IMR-90 (cell line): ENCODE measurements around the gene NTSR1. TPM values are rescaled to one million over a fixed set of nuclear protein-coding genes. Genes with fewer than 3 reads are reported as not detected.

Experiments
- ATAC-seq: fragments of 200-7000 bp; cut with Tn5 transposase; 2 replicates; pipeline ENCODE4 v1.9.1; 2020; ENCODE audit warnings: low read depth, mild to moderate bottlenecking, moderate library complexity
- BruUV-seq: library from RNA; stranded (reverse); fragments of 400-500 nt; replicated peaks from 2 replicates; lab custom pipeline; 2021; lab: Mats Ljungman, UMichigan
- CTCF ChIA-PET: fragments of 300-600 bp; formaldehyde crosslinking; extraction: SDS; loops from one replicate; lab custom pipeline; 2021; ENCODE audit warnings: antibody characterized with exemption; lab: Yijun Ruan, JAX
- POLR2A ChIA-PET: fragments of 300-600 bp; sonication (Branson Sonifier 250); formaldehyde crosslinking; loops from one replicate; lab custom pipeline; 2022; ENCODE audit warnings: antibody characterized with exemption; ENCODE audit not compliant: unreplicated experiment; lab: Charles Lee
- DNase-seq: peaks from one replicate; pipeline ENCODE4 v3.0.0; 2013
- H2AFZ ChIP-seq: replicated peaks from 2 replicates; pipeline ENCODE3; 2013; ENCODE audit warnings: low read length, mild to moderate bottlenecking; ENCODE audit not compliant: poor library complexity
- H2AK5ac ChIP-seq: 2 replicates; pipeline ENCODE4 v1.6.1; 2013; ENCODE audit warnings: low read depth, low read length, inconsistent platforms
- H2AK9ac ChIP-seq: replicated peaks from 2 replicates; pipeline ENCODE3; 2013; ENCODE audit warnings: mild to moderate bottlenecking, low read depth, low read length, moderate library complexity; ENCODE audit not compliant: poor library complexity
- H2BK120ac ChIP-seq: 2 replicates; pipeline ENCODE4 v1.6.1; 2013; ENCODE audit warnings: low read depth, low read length, inconsistent platforms
- H2BK15ac ChIP-seq: 3 replicates; pipeline ENCODE4 v1.6.1; 2013; ENCODE audit warnings: low read depth, low read length, inconsistent platforms
- H2BK20ac ChIP-seq: 2 replicates; pipeline ENCODE4 v1.6.1; 2013; ENCODE audit warnings: low read depth, mild to moderate bottlenecking, inconsistent platforms, low read length, moderate library complexity
- H2BK5ac ChIP-seq: 2 replicates; pipeline ENCODE4 v1.6.1; 2013; ENCODE audit warnings: mild to moderate bottlenecking, low read depth, low read length, inconsistent platforms; ENCODE audit not compliant: poor library complexity, severe bottlenecking
- H3K14ac ChIP-seq: replicated peaks from 2 replicates; pipeline ENCODE4 v1.6.1; 2013; ENCODE audit warnings: low read depth, low read length, inconsistent platforms
- H3K18ac ChIP-seq: 2 replicates; pipeline ENCODE4 v1.6.1; 2013; ENCODE audit warnings: low read depth, low read length, control low read depth
- H3K23ac ChIP-seq: 2 replicates; pipeline ENCODE4 v1.6.1; 2013; ENCODE audit warnings: low read depth, low read length, inconsistent platforms
- H3K27ac ChIP-seq: 2 replicates; pipeline ENCODE4 v1.5.1; 2013; ENCODE audit warnings: mild to moderate bottlenecking, control low read depth, low read length; ENCODE audit not compliant: insufficient read depth
- H3K27me3 ChIP-seq: 2 replicates; pipeline ENCODE4 v1.6.1; 2013; ENCODE audit warnings: low read length; ENCODE audit not compliant: control insufficient read depth, insufficient read depth
- H3K36me3 ChIP-seq: 2 replicates; pipeline ENCODE4 v1.6.1; 2013; ENCODE audit warnings: low read length, mixed read lengths; ENCODE audit not compliant: control insufficient read depth, insufficient read depth
- H3K4ac ChIP-seq: 2 replicates; pipeline ENCODE4 v1.6.1; 2013; ENCODE audit warnings: low read depth, low read length, inconsistent platforms
- H3K4me1 ChIP-seq: 2 replicates; pipeline ENCODE4 v1.6.1; 2013; ENCODE audit warnings: low read length, mixed read lengths; ENCODE audit not compliant: control insufficient read depth, insufficient read depth
- H3K4me2 ChIP-seq: 2 replicates; pipeline ENCODE4 v1.6.1; 2013; ENCODE audit warnings: low read depth, mild to moderate bottlenecking, control low read depth, low read length, moderate library complexity
- H3K4me3 ChIP-seq: 2 replicates; pipeline ENCODE4 v1.5.1; 2013; ENCODE audit warnings: low read depth, mild to moderate bottlenecking, control low read depth, low read length, moderate library complexity; ENCODE audit not compliant: insufficient read depth
- H3K56ac ChIP-seq: 2 replicates; pipeline ENCODE4 v1.6.1; 2013; ENCODE audit warnings: low read length, inconsistent platforms; ENCODE audit not compliant: insufficient read depth; ENCODE audit errors: extremely low read depth
- H3K79me1 ChIP-seq, 2 experiments: 2 replicates each; pipeline ENCODE4 v1.6.1; 2013; ENCODE audit warnings: low read length in 2 of 2, inconsistent platforms in 1 of 2, low read depth in 1 of 2
- H3K9ac ChIP-seq: 2 replicates; pipeline ENCODE4 v1.6.1; 2013; ENCODE audit warnings: low read depth, low read length, control low read depth
- H3K9me1 ChIP-seq: 2 replicates; pipeline ENCODE4 v1.6.1; 2013; ENCODE audit warnings: low read length, inconsistent platforms; ENCODE audit not compliant: insufficient read depth
- H3K9me3 ChIP-seq: 2 replicates; pipeline ENCODE4 v1.6.1; 2013; ENCODE audit warnings: low read length; ENCODE audit not compliant: control insufficient read depth, insufficient read depth
- H4K20me1 ChIP-seq: 2 replicates; pipeline ENCODE4 v1.6.1; 2013; ENCODE audit warnings: low read length, inconsistent platforms; ENCODE audit not compliant: insufficient read depth
- H4K5ac ChIP-seq: 2 replicates; pipeline ENCODE4 v1.6.1; 2013; ENCODE audit warnings: mild to moderate bottlenecking, low read depth, low read length, control low read depth
- H4K8ac ChIP-seq, 2 experiments: 2 replicates each; pipeline ENCODE4 v1.6.1; 2013; ENCODE audit warnings: low read depth in 2 of 2, low read length in 2 of 2, control low read depth in 1 of 2, inconsistent platforms in 1 of 2
- H4K91ac ChIP-seq: 2 replicates; pipeline ENCODE4 v1.6.1; 2013; ENCODE audit warnings: low read depth, low read length, inconsistent platforms; ENCODE audit not compliant: insufficient read depth
- BHLHE40 ChIP-seq: fragments of 150-350 bp; IDR thresholded peaks from 2 replicates; pipeline ENCODE4 v1.6.1; 2016; ENCODE audit warnings: mild to moderate bottlenecking, low read depth, low read length
- CEBPB ChIP-seq: IDR thresholded peaks from 2 replicates; pipeline ENCODE4 v1.6.1; 2012; ENCODE audit warnings: low read depth, low read length, improper control_type of control experiment
- CHD1 ChIP-seq: IDR thresholded peaks from 2 replicates; pipeline ENCODE4 v1.6.1; 2012; ENCODE audit warnings: low read depth, low read length, improper control_type of control experiment
- CTCF ChIP-seq: conservative IDR thresholded peaks from 2 replicates; pipeline ENCODE4 v1.5.1; 2012; ENCODE audit warnings: mild to moderate bottlenecking, low read depth, low read length, improper control_type of control experiment
- ELK1 ChIP-seq: fragments of 150-350 bp; IDR thresholded peaks from 2 replicates; pipeline ENCODE4 v1.6.1; 2016; ENCODE audit warnings: low read depth, mild to moderate bottlenecking, low read length, moderate library complexity, borderline replicate concordance
- FOS ChIP-seq: fragments of 150-350 bp; IDR thresholded peaks from 2 replicates; pipeline ENCODE4 v1.6.1; 2016; ENCODE audit warnings: low read depth, low read length
- MAZ ChIP-seq: IDR thresholded peaks from 2 replicates; pipeline ENCODE4 v1.6.1; 2012; ENCODE audit warnings: low read depth, mild to moderate bottlenecking, low read length, improper control_type of control experiment, moderate library complexity, borderline replicate concordance
- MXI1 ChIP-seq: IDR thresholded peaks from 2 replicates; pipeline ENCODE4 v1.6.1; 2012; ENCODE audit warnings: low read depth, mild to moderate bottlenecking, low read length, moderate library complexity, borderline replicate concordance
- NFE2L2 ChIP-seq: fragments of 150-350 bp; IDR thresholded peaks from 2 replicates; pipeline ENCODE4 v1.6.1; 2016; ENCODE audit warnings: low read depth, mild to moderate bottlenecking, low read length
- POLR2A ChIP-seq: IDR thresholded peaks from 2 replicates; pipeline ENCODE4 v1.6.1; 2012; ENCODE audit warnings: mild to moderate bottlenecking, low read depth, low read length
- RAD21 ChIP-seq: IDR thresholded peaks from 2 replicates; pipeline ENCODE4 v1.6.1; 2012; ENCODE audit warnings: low read length, improper control_type of control experiment
- RCOR1 ChIP-seq: IDR thresholded peaks from 2 replicates; pipeline ENCODE4 v1.6.1; 2012; ENCODE audit warnings: mild to moderate bottlenecking, low read length, improper control_type of control experiment; ENCODE audit not compliant: insufficient replicate concordance
- RFX5 ChIP-seq: IDR thresholded peaks from 2 replicates; pipeline ENCODE4 v1.8.0; 2012; ENCODE audit warnings: low read depth, mild to moderate bottlenecking, low read length, moderate library complexity
- SMC3 ChIP-seq: fragments of 150-350 bp; IDR thresholded peaks from 2 replicates; pipeline ENCODE4 v1.6.1; 2016; ENCODE audit warnings: low read depth, mild to moderate bottlenecking, antibody characterized with exemption, low read length, moderate library complexity
- USF2 ChIP-seq: fragments of 150-350 bp; IDR thresholded peaks from 2 replicates; pipeline ENCODE4 v1.6.1; 2017; ENCODE audit warnings: mild to moderate bottlenecking, antibody characterized with exemption, low read length, low read depth
- WGBS, 2 experiments: methylation state at CpG; one replicate each; pipeline versions ENCODE4 v1.1.5 to v1.1.7; 2013; ENCODE audit warnings: missing lambda C conversion rate in 2 of 2; ENCODE audit not compliant: insufficient read length in 1 of 2; ENCODE audit errors: extremely low coverage in 2 of 2; 5-methylcytosine and 5-hydroxymethylcytosine counted together
- dilution Hi-C: fragments of 300-500 bp; cut with HindIII; formaldehyde crosslinking; loops from one replicate; pipeline ENCODE4 v1.14.3; 2018; ENCODE audit warnings: low sequenced_read_pairs; ENCODE audit not compliant: unreplicated experiment
- in situ Hi-C: fragments of 300-500 bp; cut with MboI; formaldehyde crosslinking; loops from 3 replicates; pipeline ENCODE4 v1.14.3; 2019; ENCODE audit warnings: low sequenced_read_pairs, inconsistent platforms, mixed read lengths
- intact Hi-C: fragments of 100-400 bp; cut with micrococcal nuclease; formaldehyde crosslinking; loops from 2 replicates; pipeline ENCODE4 v1.10.0; 2022
- polyA plus RNA-seq, 3 experiments: library from polyadenylated mRNA; depleted of rRNA; stranded (reverse); fragments of >200 nt; gene quantifications; 2 replicates each; pipeline ENCODE4 v1.2.3, GENCODE V29; 2012; ENCODE audit warnings: low replicate concordance in 1 of 3
- total RNA-seq: library from RNA; depleted of rRNA; stranded (reverse); fragments of >200 nt; gene quantifications from 2 replicates; pipeline ENCODE4 v1.2.3, GENCODE V29; 2012

Gene NTSR1
- total and polyA plus RNA-seq, 2 of the 4 experiments (the other 2 are of a cell fraction): 0.54 to 1.8 TPM

GRCh38 chr20:62716941-62717310 is 8.3 kb downstream of the NTSR1 start:
- H4K20me1 ChIP-seq: 0 out of 2 replicates have a peak, but pooled peaks cover 2% of the 10 kb centered on the region
- H3K36me3 ChIP-seq: no peaks in the 10 kb centered on the region
- no peak overlapping the region for H4K91ac ChIP-seq
- WGBS, 2 experiments: 95% methylated on average over 8 of the region's 11 CpGs; no CpG with 5 or more reads in 1 of the 2 experiments
- H3K4ac ChIP-seq: no peak overlapping the region
- H3K4me2 ChIP-seq: no peak overlapping the region
- H3K4me3 ChIP-seq: no peak overlapping the region
- H2BK15ac ChIP-seq: no peak overlapping the region
- H3K79me1 ChIP-seq: peaks cover 0 to 9% of the 10 kb centered on the region in 2 experiments; a peak in 1 of 4 replicates
- H4K8ac ChIP-seq: no peak overlapping the region
- no TSS peak for BruUV-seq
- H3K9me3 ChIP-seq: peaks cover 6% of the 10 kb centered on the region; the same call in 1 of the 2 replicates
- POLR2A ChIA-PET: no interaction called here
- H2BK20ac ChIP-seq: no peak overlapping the region
- CTCF ChIA-PET: no interaction called here
- ATAC-seq (no peak), DNase-seq (no peak)
- intact Hi-C loops (no loop called here), dilution Hi-C loops (no loop called here), in situ Hi-C loops (no loop called here)
- H3K18ac ChIP-seq: no peak overlapping the region
- no peak for TF ChIP-seq RAD21
- no peak for TF ChIP-seq CEBPB
- TF ChIP-seq SMC3: no peak
- no peak for TF ChIP-seq MXI1
- TF ChIP-seq ELK1: no peak
- TF ChIP-seq MAZ: no peak
- no peak for TF ChIP-seq RCOR1
- no peak for TF ChIP-seq FOS
- TF ChIP-seq CHD1: no peak
- TF ChIP-seq BHLHE40: no peak
- TF ChIP-seq POLR2A: no peak
- no peak for TF ChIP-seq CTCF
- TF ChIP-seq USF2: no peak
- no peak for TF ChIP-seq NFE2L2
- no peak for TF ChIP-seq RFX5
- H3K27me3 ChIP-seq: peaks cover 6% of the 10 kb centered on the region; the same call in 1 of the 2 replicates
- H2AK5ac ChIP-seq: peak overlapping the region; percentile 40; the same call in 1 of the 2 replicates
- no peaks in the 10 kb centered on the region for H3K9me1 ChIP-seq
- no peak overlapping the region for H3K14ac ChIP-seq
- H3K56ac ChIP-seq: no peak overlapping the region
- no peak overlapping the region for H3K23ac ChIP-seq
- no peak overlapping the region for H2BK120ac ChIP-seq
- no peak overlapping the region for H4K5ac ChIP-seq
- no peak overlapping the region for H2AFZ ChIP-seq
- peaks cover 8% of the 10 kb centered on the region; the same call in 1 of the 2 replicates for H3K4me1 ChIP-seq
- no peak overlapping the region for H3K9ac ChIP-seq
- no peak overlapping the region for H2BK5ac ChIP-seq
- no peak overlapping the region for H2AK9ac ChIP-seq
- H3K27ac ChIP-seq: no peak overlapping the region
